HEK293 (cell line): ENCODE measurements around the gene GIT1.
A peak's percentile ranks its signal among the peaks of the same experiment; 100 is the strongest.

Experiments used
- CTCF ChIA-PET: fragments of 350-600 bp; formaldehyde crosslinking; extraction: SDS; loops from one replicate; lab custom pipeline; 2021; ENCODE audit warnings: antibody characterized with exemption; lab: Yijun Ruan, JAX
- POLR2A ChIA-PET: fragments of 300-600 bp; formaldehyde crosslinking; extraction: SDS; loops from one replicate; lab custom pipeline; 2020; ENCODE audit warnings: antibody characterized with exemption, inconsistent platforms; lab: Yijun Ruan, JAX
- H3K27ac ChIP-seq: fragments of 200-500 bp; sonication (Bioruptor generic); 2 replicates; pipeline ENCODE4 v1.5.1; 2014; ENCODE audit warnings: low read depth, low read length, control low read depth, inconsistent platforms; ENCODE audit errors: extremely low read depth
- H3K36me3 ChIP-seq, 2 experiments: fragments of 200-500 bp in 1 of 2; sonication (Bioruptor generic) in 1 of 2; 1 replicate in 1 of 2; 2 replicates in 1 of 2; pipeline ENCODE4 v1.5.1; 2014 to 2017; ENCODE audit warnings: inconsistent platforms in 2 of 2, low read length in 2 of 2; ENCODE audit not compliant: control insufficient read depth in 2 of 2, insufficient read depth in 1 of 2
- H3K4me1 ChIP-seq: fragments of 200-500 bp; sonication (Bioruptor generic); 2 replicates; pipeline ENCODE4 v1.5.1; 2014; ENCODE audit warnings: mild to moderate bottlenecking, low read length, inconsistent platforms; ENCODE audit not compliant: control insufficient read depth, insufficient read depth
- H3K4me3 ChIP-seq: 2 replicates; pipeline ENCODE4 v1.5.1; 2011; ENCODE audit warnings: low read depth, mild to moderate bottlenecking, control low read depth, low read length, moderate library complexity
- H3K9me3 ChIP-seq: fragments of 200-500 bp; sonication (Bioruptor generic); 2 replicates; pipeline ENCODE4 v1.5.1; 2014; ENCODE audit warnings: low read depth, low read length, inconsistent platforms; ENCODE audit not compliant: control insufficient read depth, insufficient read depth
- AEBP2 ChIP-seq: fragments of 450-650 bp; formaldehyde crosslinking; IDR thresholded peaks from 2 replicates; pipeline ENCODE4 v1.5.1; 2016; ENCODE audit warnings: missing biosample characterization, missing genetic modification characterization, borderline replicate concordance
- CTCF ChIP-seq: fragments of 450-650 bp; formaldehyde crosslinking; IDR thresholded peaks from 2 replicates; pipeline ENCODE4 v1.5.1; 2016; ENCODE audit warnings: missing biosample characterization, missing genetic modification characterization
- HIC1 ChIP-seq: fragments of 450-650 bp; formaldehyde crosslinking; IDR thresholded peaks from 2 replicates; pipeline ENCODE4 v1.5.1; 2016; ENCODE audit warnings: missing biosample characterization, missing genetic modification characterization
- IKZF3 ChIP-seq: fragments of 450-650 bp; IDR thresholded peaks from 2 replicates; pipeline ENCODE4 v1.5.0; 2018; ENCODE audit warnings: missing biosample characterization, mild to moderate bottlenecking, missing genetic modification characterization, moderate library complexity
- KLF17 ChIP-seq: fragments of 450-650 bp; formaldehyde crosslinking; IDR thresholded peaks from 2 replicates; pipeline ENCODE4 v1.5.1; 2016; ENCODE audit warnings: missing biosample characterization, missing genetic modification characterization
- KLF8 ChIP-seq: fragments of 450-650 bp; formaldehyde crosslinking; IDR thresholded peaks from 2 replicates; pipeline ENCODE4 v1.5.1; 2016; ENCODE audit warnings: missing biosample characterization, missing genetic modification characterization
- KLF9 ChIP-seq: fragments of 450-650 bp; formaldehyde crosslinking; IDR thresholded peaks from 2 replicates; pipeline ENCODE4 v1.5.1; 2016; ENCODE audit warnings: missing biosample characterization, missing genetic modification characterization, low read depth
- PRDM6 ChIP-seq: fragments of 450-650 bp; formaldehyde crosslinking; IDR thresholded peaks from 2 replicates; pipeline ENCODE4 v1.5.1; 2017; ENCODE audit warnings: missing biosample characterization, missing genetic modification characterization
- YY2 ChIP-seq: fragments of 450-650 bp; formaldehyde crosslinking; IDR thresholded peaks from 2 replicates; pipeline ENCODE4 v1.5.1; 2016; ENCODE audit warnings: missing biosample characterization, missing genetic modification characterization
- ZBTB17 ChIP-seq: fragments of 450-650 bp; formaldehyde crosslinking; IDR thresholded peaks from 2 replicates; pipeline ENCODE4 v1.5.1; 2016; ENCODE audit warnings: missing biosample characterization, missing genetic modification characterization
- ZBTB20 ChIP-seq: fragments of 450-650 bp; formaldehyde crosslinking; IDR thresholded peaks from 2 replicates; pipeline ENCODE4 v1.5.1; 2016; ENCODE audit warnings: missing biosample characterization, missing genetic modification characterization
- ZFHX2 ChIP-seq: fragments of 450-650 bp; formaldehyde crosslinking; conservative IDR thresholded peaks from 2 replicates; pipeline ENCODE4 v1.5.1; 2016; ENCODE audit warnings: missing biosample characterization, missing genetic modification characterization
- ZFP3 ChIP-seq: fragments of 450-650 bp; formaldehyde crosslinking; IDR thresholded peaks from 2 replicates; pipeline ENCODE4 v1.5.1; 2016; ENCODE audit warnings: low read depth, missing biosample characterization, missing genetic modification characterization
- ZNF184 ChIP-seq: fragments of 450-650 bp; IDR thresholded peaks from 2 replicates; pipeline ENCODE4 v1.5.1; 2018; ENCODE audit warnings: missing biosample characterization, mild to moderate bottlenecking, missing genetic modification characterization
- ZNF335 ChIP-seq: fragments of 450-650 bp; formaldehyde crosslinking; conservative IDR thresholded peaks from 2 replicates; pipeline ENCODE4 v1.5.1; 2016; ENCODE audit warnings: missing biosample characterization, missing genetic modification characterization
- ZNF398 ChIP-seq: fragments of 450-650 bp; formaldehyde crosslinking; IDR thresholded peaks from 2 replicates; pipeline ENCODE4 v1.5.1; 2017; ENCODE audit warnings: missing biosample characterization, missing genetic modification characterization
- ZNF513 ChIP-seq: fragments of 450-650 bp; IDR thresholded peaks from 2 replicates; pipeline ENCODE4 v1.5.1; 2018; ENCODE audit warnings: missing biosample characterization, missing genetic modification characterization
- ZNF585B ChIP-seq: fragments of 450-650 bp; formaldehyde crosslinking; IDR thresholded peaks from 2 replicates; pipeline ENCODE4 v1.5.1; 2016; ENCODE audit warnings: missing biosample characterization, missing genetic modification characterization
- ZNF623 ChIP-seq: fragments of 450-650 bp; formaldehyde crosslinking; IDR thresholded peaks from 2 replicates; pipeline ENCODE4 v1.5.1; 2016; ENCODE audit warnings: missing biosample characterization, missing genetic modification characterization
- ZNF777 ChIP-seq: fragments of 450-650 bp; formaldehyde crosslinking; IDR thresholded peaks from 2 replicates; pipeline ENCODE4 v1.5.1; 2017; ENCODE audit warnings: missing biosample characterization, missing genetic modification characterization, borderline replicate concordance
- ZSCAN30 ChIP-seq: fragments of 450-650 bp; IDR thresholded peaks from 2 replicates; pipeline ENCODE4 v1.5.1; 2018; ENCODE audit warnings: missing biosample characterization, mild to moderate bottlenecking, missing genetic modification characterization, moderate library complexity

Gene GIT1

GRCh38 chr17:29594519-29595090 lies 5.2 kb upstream of the GIT1 start (continued):
- peak; percentile 74 for TF ChIP-seq HIC1
- TF ChIP-seq PRDM6: no peak
- no peak for TF ChIP-seq KLF9 (tag by site-specific recombination)
- TF ChIP-seq ZNF184 (tag by site-specific recombination): no peak
- no peak for TF ChIP-seq ZNF513 (tag by site-specific recombination)
- TF ChIP-seq ZNF585B: no peak
- peak; percentile 9; the same call in 1 of the 2 replicates for TF ChIP-seq ZNF335 (tag by site-specific recombination)
- no peak for TF ChIP-seq ZBTB17 (tag by site-specific recombination)

GRCh38 chr17:29593591-29594518 lies 4.4 kb upstream of the GIT1 start:
- CTCF ChIA-PET: interaction anchor here (0.5 to 5.1 kb wide), 17 partner anchors 11 to 500 kb away, joined by 3 to 74 read pairs (median 4); partner anchors contain the start of gene SSH2
- H3K27ac ChIP-seq: peak overlapping the region; percentile 72; the same call in 1 of the 2 replicates
- peak overlapping the region; percentile 67 for H3K4me3 ChIP-seq
- peaks cover 43% of the 10 kb centered on the region for H3K4me1 ChIP-seq
- H3K36me3 ChIP-seq: no peaks in the 10 kb centered on the region
- no peaks in the 10 kb centered on the region for H3K9me3 ChIP-seq
- POLR2A ChIA-PET: interaction anchor here (1.2 to 2.1 kb wide), 4 partner anchors 13 to 204 kb away, joined by 4 to 11 read pairs (median 5); partner anchors contain the start of genes CORO6 and TAOK1
- TF ChIP-seq ZNF335 (tag by site-specific recombination) (peak; percentile 93), ZNF398 (peak; percentile 92), YY2 (tag by site-specific recombination) (no peak), ZNF623 (no peak), ZSCAN30 (tag by site-specific recombination) (0 out of 2 replicates have a peak, but pooled peaks have one; percentile 42), ZFP3 (tag by site-specific recombination) (no peak), KLF9 (tag by site-specific recombination) (peak; percentile 43), KLF8 (tag by site-specific recombination) (peak; percentile 62; the same call in 1 of the 2 replicates), IKZF3 (tag by site-specific recombination) (peak; percentile 77), KLF17 (tag by site-specific recombination) (peak; percentile 88; the same call in 1 of the 2 replicates), ZBTB20 (peak; percentile 67), ZNF777 (tag by site-specific recombination) (no peak), AEBP2 (tag by site-specific recombination) (no peak), ZFHX2 (tag by site-specific recombination) (peak; percentile 98), CTCF (peak; percentile 73)
